Measurements from ENCODE around the gene INAFM2. TPM values are rescaled to one million over a fixed set of nuclear protein-coding genes. Genes with fewer than 3 reads are reported as not detected.

The INAFM2 gene
- total and polyA plus RNA-seq, 2 donors (not counting 3 experiments of a cell fraction or from before 2014, with no cell fraction given): 10.4 to 24.1 TPM

DNA sequence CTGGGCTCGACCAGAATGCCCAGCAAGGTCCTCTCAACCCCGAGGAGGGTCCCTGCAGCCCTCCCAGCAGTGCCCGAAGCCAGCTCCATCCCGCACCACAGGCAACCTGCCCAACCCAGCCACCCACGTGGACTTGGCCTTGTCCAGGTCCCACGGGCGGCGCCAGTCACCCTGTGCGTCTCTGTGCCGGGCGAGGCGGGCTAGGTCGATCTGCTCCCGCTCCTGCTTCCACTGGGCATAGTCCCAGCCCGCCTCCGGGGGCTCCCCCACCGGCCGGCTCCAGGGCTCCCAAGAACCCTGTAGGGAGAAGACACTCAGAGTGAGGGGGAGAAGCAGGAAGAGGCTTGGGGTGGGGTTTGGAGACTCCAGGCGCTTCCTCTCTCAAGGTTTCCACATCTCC, 14.1 kb downstream of the INAFM2 start:
- dilution Hi-C loops (cut with MboI; ENCODE audit: extremely low pct_ligation_motif_present, low sequenced_read_pairs): no loop called here
- no TSS peak for BruUV-seq (replicated peaks)
- Histone ChIP-seq H4K20me1 (replicated peaks; ENCODE audit: control insufficient read depth, extremely low read depth, insufficient read depth, low read length) (no peaks in the 10 kb centered on the region), H3K4me1 (ENCODE audit: control insufficient read depth, extremely low read depth, insufficient read depth, low read length) (peaks cover 65% of the 10 kb centered on the region), H3K79me2 (ENCODE audit: control insufficient read depth, insufficient read depth, low read length) (peaks cover 11% of the 10 kb centered on the region), H3K9me1 (replicated peaks; ENCODE audit: control insufficient read depth, extremely low read depth, insufficient read depth, low read length) (no peaks in the 10 kb centered on the region), H3K4me2 (ENCODE audit: insufficient read depth, low read length) (no peak overlapping the region), H2AFZ (ENCODE audit: low read depth, low read length) (no peak overlapping the region), H3K9me3 (replicated peaks; ENCODE audit: control insufficient read depth, insufficient read depth, low read length) (no peaks in the 10 kb centered on the region), H3K36me3 (ENCODE audit: control insufficient read depth in 2 of 2, extremely low read depth in 1 of 2, insufficient read depth in 2 of 2, low read length in 2 of 2) (peaks cover 0 to 8% of the 10 kb centered on the region in 2 experiments), H3K9ac (replicated peaks; ENCODE audit: extremely low read depth, insufficient read depth, low read length) (no peak overlapping the region), H3K27ac (ENCODE audit: insufficient read depth, low read depth, low read length) (peak overlapping the region; percentile 16), H3K27me3 (ENCODE audit: control insufficient read depth in 2 of 2, insufficient read depth in 2 of 2, low read length in 2 of 2) (no peaks in the 10 kb centered on the region), H3K4me3 (replicated peaks in 1 of 3; ENCODE audit: insufficient read depth in 1 of 3, low read depth in 1 of 3, low read length in 3 of 3) (no peak overlapping the region)
- POLR2A ChIA-PET: interaction anchor here (1.7 kb wide), 1 partner anchor 52 kb away, joined by 4 read pairs; no protein-coding TSS in a partner anchor
- TF ChIP-seq POLR2AphosphoS5 (IDR thresholded peaks at IDR 0.05; ENCODE audit: insufficient read depth, low read depth, low read length) (no peak), MYC (IDR thresholded peaks at IDR 0.05; ENCODE audit: low read depth, low read length) (no peak), JUN (IDR thresholded peaks at IDR 0.05; ENCODE audit: borderline replicate concordance, insufficient read depth, insufficient read length, low read depth) (no peak), EZH2 (IDR thresholded peaks at IDR 0.05; ENCODE audit: borderline replicate concordance, low read depth, low read length, severe bottlenecking) (no peak), GATA2 (IDR thresholded peaks at IDR 0.05; ENCODE audit: insufficient read depth, insufficient read length, low read depth, low read length) (no peak), FOS (IDR thresholded peaks at IDR 0.05; ENCODE audit: borderline replicate concordance, insufficient read depth, low read length) (no peak), POLR2A (IDR thresholded peaks at IDR 0.05; ENCODE audit: low read depth, low read length) (no peak)
- TF ChIP-seq, protein P1, sequence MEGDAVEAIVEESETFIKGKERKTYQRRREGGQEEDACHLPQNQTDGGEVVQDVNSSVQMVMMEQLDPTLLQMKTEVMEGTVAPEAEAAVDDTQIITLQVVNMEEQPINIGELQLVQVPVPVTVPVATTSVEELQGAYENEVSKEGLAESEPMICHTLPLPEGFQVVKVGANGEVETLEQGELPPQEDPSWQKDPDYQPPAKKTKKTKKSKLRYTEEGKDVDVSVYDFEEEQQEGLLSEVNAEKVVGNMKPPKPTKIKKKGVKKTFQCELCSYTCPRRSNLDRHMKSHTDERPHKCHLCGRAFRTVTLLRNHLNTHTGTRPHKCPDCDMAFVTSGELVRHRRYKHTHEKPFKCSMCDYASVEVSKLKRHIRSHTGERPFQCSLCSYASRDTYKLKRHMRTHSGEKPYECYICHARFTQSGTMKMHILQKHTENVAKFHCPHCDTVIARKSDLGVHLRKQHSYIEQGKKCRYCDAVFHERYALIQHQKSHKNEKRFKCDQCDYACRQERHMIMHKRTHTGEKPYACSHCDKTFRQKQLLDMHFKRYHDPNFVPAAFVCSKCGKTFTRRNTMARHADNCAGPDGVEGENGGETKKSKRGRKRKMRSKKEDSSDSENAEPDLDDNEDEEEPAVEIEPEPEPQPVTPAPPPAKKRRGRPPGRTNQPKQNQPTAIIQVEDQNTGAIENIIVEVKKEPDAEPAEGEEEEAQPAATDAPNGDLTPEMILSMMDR (IDR thresholded peaks at IDR 0.05; ENCODE audit: extremely low read depth in 1 of 2, insufficient read depth in 1 of 2, low read depth in 1 of 2, low read length in 2 of 2): no peak
- TF ChIP-seq, protein P2, sequence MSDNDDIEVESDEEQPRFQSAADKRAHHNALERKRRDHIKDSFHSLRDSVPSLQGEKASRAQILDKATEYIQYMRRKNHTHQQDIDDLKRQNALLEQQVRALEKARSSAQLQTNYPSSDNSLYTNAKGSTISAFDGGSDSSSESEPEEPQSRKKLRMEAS (IDR thresholded peaks at IDR 0.05; ENCODE audit: insufficient read depth, insufficient read length): no peak
- no peak for DNase-seq (ENCODE audit: low read depth, low spot score)
- FAIRE-seq: no peak
- CTCF ChIA-PET: interaction anchor here (0.6 to 9.1 kb wide), 22 partner anchors 11 to 120 kb away, joined by 3 to 287 read pairs (median 6); partner anchors contain the start of genes ANKRD63, DISP2, INAFM2 and PLCB2
- intact Hi-C loops (cut with micrococcal nuclease): no loop called here
